ENCODE data around the gene FAM234B.

GRCh38 chr12:13061377-13061776, 17.2 kb downstream of the FAM234B start:
- no peak for TF ChIP-seq CTCF (IDR thresholded peaks at IDR 0.05)
- TF ChIP-seq POLR2A (IDR thresholded peaks at IDR 0.05): no peak
